Measurements from ENCODE around the gene UXT. TPM values are rescaled to one million over a fixed set of nuclear protein-coding genes. Genes with fewer than 3 reads are reported as not detected.
A peak's percentile ranks its signal among the peaks of the same experiment; 100 is the strongest.

Gene UXT
- total RNA-seq: 100 to 1,000 TPM in 1 of 2 donors, 10 to 100 TPM in 1; 75.5 to 173 TPM

- DNase-seq (ENCODE audit: low spot score): peak; percentile 87
- Histone ChIP-seq H3K36me3 (no peaks in the 10 kb centered on the region), H3K9me3 (no peaks in the 10 kb centered on the region), H3K27me3 (replicated peaks; ENCODE audit: insufficient read depth) (no peaks in the 10 kb centered on the region), H3K4me1 (replicated peaks) (no peaks in the 10 kb centered on the region), H3K4me3 (peak within 1 kb of the TSS; percentile 48 to 53), H3K27ac (peak within 1 kb of the TSS; percentile 90 to 91)
- intact Hi-C loops (cut with DNase I): no loop called here
- WGBS: under 1% methylated on average over 53 of the region's 54 CpGs
- TF ChIP-seq, protein P1, sequence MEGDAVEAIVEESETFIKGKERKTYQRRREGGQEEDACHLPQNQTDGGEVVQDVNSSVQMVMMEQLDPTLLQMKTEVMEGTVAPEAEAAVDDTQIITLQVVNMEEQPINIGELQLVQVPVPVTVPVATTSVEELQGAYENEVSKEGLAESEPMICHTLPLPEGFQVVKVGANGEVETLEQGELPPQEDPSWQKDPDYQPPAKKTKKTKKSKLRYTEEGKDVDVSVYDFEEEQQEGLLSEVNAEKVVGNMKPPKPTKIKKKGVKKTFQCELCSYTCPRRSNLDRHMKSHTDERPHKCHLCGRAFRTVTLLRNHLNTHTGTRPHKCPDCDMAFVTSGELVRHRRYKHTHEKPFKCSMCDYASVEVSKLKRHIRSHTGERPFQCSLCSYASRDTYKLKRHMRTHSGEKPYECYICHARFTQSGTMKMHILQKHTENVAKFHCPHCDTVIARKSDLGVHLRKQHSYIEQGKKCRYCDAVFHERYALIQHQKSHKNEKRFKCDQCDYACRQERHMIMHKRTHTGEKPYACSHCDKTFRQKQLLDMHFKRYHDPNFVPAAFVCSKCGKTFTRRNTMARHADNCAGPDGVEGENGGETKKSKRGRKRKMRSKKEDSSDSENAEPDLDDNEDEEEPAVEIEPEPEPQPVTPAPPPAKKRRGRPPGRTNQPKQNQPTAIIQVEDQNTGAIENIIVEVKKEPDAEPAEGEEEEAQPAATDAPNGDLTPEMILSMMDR (IDR thresholded peaks at IDR 0.05): no peak
- peak; percentile 83 for TF ChIP-seq POLR2AphosphoS5 (IDR thresholded peaks at IDR 0.05)
Measured at GRCh38 chrX:47658684-47659420, at the start of gene UXT. TSS of gene UXT (minus strand) at chrX:47659180. CDS start at chrX:47658927, 253 bp downstream.

DNA sequence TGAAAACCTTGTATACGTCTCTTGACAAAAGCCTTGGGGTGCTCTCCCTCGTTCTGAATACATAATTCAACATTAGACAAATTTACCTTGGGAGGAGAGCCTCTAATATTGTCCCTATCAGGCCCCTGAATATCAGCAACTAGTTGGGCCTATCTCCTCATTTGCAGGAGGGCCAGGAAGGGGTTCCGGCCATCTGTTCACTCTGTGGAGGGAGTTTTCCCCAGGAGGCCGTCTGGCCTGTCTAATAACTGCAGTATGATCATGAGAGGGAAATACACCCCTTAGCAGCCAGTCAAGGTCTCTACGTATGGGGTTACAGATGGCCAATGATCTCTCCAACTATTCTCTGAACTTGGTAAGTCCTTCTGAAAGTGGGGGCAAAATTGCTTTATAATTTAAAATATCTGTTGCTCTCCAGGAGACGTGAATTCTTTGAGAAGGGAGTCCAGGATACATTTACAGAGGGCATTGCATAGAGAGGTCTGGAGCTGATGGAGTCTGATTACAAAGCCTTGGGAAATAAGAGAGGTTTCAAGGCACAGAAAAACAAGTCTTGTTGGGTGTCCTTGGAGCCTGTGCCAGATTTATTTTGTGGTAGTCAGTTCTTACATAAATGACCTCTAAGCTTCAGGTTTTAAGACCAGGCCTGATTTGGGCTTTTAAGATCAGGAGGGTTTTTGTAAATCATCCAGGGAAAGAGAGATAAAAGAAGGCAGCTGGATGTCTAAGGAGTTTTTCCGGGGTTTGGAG, 48.2 kb upstream of the UXT start:
- H3K4me1 ChIP-seq (replicated peaks): no peaks in the 10 kb centered on the region
- intact Hi-C loops (cut with DNase I): no loop called here
- no peak overlapping the region for H3K27ac ChIP-seq
- TF ChIP-seq POLR2AphosphoS5 (IDR thresholded peaks at IDR 0.05): no peak
- no peak for TF ChIP-seq POLR2A (IDR thresholded peaks at IDR 0.05)
- TF ChIP-seq, protein P1 (IDR thresholded peaks at IDR 0.05): no peak
- no peak overlapping the region for H3K4me3 ChIP-seq
- H3K9me3 ChIP-seq: no peaks in the 10 kb centered on the region
- no peaks in the 10 kb centered on the region for H3K36me3 ChIP-seq
- no peak for DNase-seq (ENCODE audit: low spot score)
- WGBS: 53% methylated on average over 7 of the region's 7 CpGs
- H3K27me3 ChIP-seq (replicated peaks; ENCODE audit: insufficient read depth): no peaks in the 10 kb centered on the region

DNA sequence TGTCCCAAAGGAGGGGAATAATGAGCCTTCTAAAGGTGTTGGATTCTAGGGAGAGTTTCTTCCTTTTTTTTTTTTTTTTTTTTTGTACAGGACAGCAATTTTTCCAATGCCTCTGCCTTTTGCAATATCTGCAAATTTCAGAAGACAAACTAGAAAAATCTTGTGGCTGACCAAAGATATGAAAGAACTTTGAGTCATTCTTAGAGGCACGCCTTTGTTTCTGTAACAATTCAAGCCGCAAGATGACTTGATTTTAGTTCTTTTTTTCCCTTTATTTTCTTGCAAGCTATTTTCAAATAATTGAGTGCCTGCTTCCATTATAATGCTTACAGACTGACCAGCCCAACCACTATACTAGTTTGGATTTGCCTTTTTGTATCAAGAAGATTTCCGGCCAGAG, 47.6 kb upstream of the UXT start:
- Histone ChIP-seq H3K27me3 (replicated peaks; ENCODE audit: insufficient read depth) (no peaks in the 10 kb centered on the region), H3K4me1 (replicated peaks) (no peaks in the 10 kb centered on the region), H3K9me3 (no peaks in the 10 kb centered on the region), H3K4me3 (no peak overlapping the region), H3K36me3 (no peaks in the 10 kb centered on the region), H3K27ac (no peak overlapping the region)
- WGBS: 57% methylated on average over 3 of the region's 3 CpGs
- DNase-seq (ENCODE audit: low spot score): no peak
- TF ChIP-seq POLR2A (IDR thresholded peaks at IDR 0.05): no peak
- TF ChIP-seq POLR2AphosphoS5 (IDR thresholded peaks at IDR 0.05): no peak
- TF ChIP-seq, protein P1 (IDR thresholded peaks at IDR 0.05): no peak
- intact Hi-C loops (cut with DNase I): no loop called here

GRCh38 chrX:47704736-47705135, 45.8 kb upstream of the UXT start:
- no peaks in the 10 kb centered on the region for H3K9me3 ChIP-seq
- no peaks in the 10 kb centered on the region for H3K4me1 ChIP-seq (replicated peaks)
- no peaks in the 10 kb centered on the region for H3K27me3 ChIP-seq (replicated peaks; ENCODE audit: insufficient read depth)
- intact Hi-C loops (cut with DNase I): no loop called here
- no peaks in the 10 kb centered on the region for H3K36me3 ChIP-seq
- TF ChIP-seq, protein P1 (IDR thresholded peaks at IDR 0.05): no peak
- TF ChIP-seq POLR2A (IDR thresholded peaks at IDR 0.05) (no peak), POLR2AphosphoS5 (IDR thresholded peaks at IDR 0.05) (no peak)
- WGBS: 84% methylated on average over 4 of the region's 5 CpGs
- no peak overlapping the region for H3K4me3 ChIP-seq
- DNase-seq (ENCODE audit: low spot score): no peak
- no peak overlapping the region for H3K27ac ChIP-seq
